ENCODE data around the gene SCAPER. TPM values are rescaled to one million over a fixed set of nuclear protein-coding genes. Genes with fewer than 3 reads are reported as not detected.

SCAPER gene
- total and polyA plus RNA-seq, 10 of the 15 experiments (the other 5 are each of a cell fraction or from before 2014, with no cell fraction given) = 1.0 to 7.7 (median 3.9) TPM

GRCh38 chr15:76311100-76311953 is 593.8 kb downstream of the SCAPER start, which contains the start of gene ETFA (continued):
- TF ChIP-seq NR2C2 (IDR thresholded peaks at IDR 0.05; ENCODE audit: borderline replicate concordance, control insufficient read depth, insufficient read length, low read depth) (no peak), ZNF592 (IDR thresholded peaks at IDR 0.05) (no peak), RCOR1 (conservative IDR thresholded peaks at IDR 0.05; ENCODE audit: low read depth, low read length) (peak; percentile 99), PRDM15 (CRISPR knock-in tag; IDR thresholded peaks at IDR 0.05) (no peak), PAX8 (IDR thresholded peaks at IDR 0.05) (no peak), RB1 (IDR thresholded peaks at IDR 0.05; ENCODE audit: borderline replicate concordance) (peak; percentile 35; the same call in 1 of the 2 replicates), IKZF1 (conservative IDR thresholded peaks at IDR 0.05) (peak; percentile 60), ZBED1 (IDR thresholded peaks at IDR 0.05; ENCODE audit: borderline replicate concordance) (no peak), ZBTB33 (IDR thresholded peaks at IDR 0.05) (no peak), MLLT1 (IDR thresholded peaks at IDR 0.05) (peak; percentile 60; the same call in 1 of the 2 replicates), ZZZ3 (IDR thresholded peaks at IDR 0.05; ENCODE audit: control insufficient read depth, insufficient read length, low read depth) (no peak), RELB (IDR thresholded peaks at IDR 0.05; ENCODE audit: low read depth) (peak; percentile 17), HCFC1 (IDR thresholded peaks at IDR 0.05; ENCODE audit: low read length) (peak; percentile 51; the same call in 1 of the 2 replicates), HDAC2 (IDR thresholded peaks at IDR 0.05) (no peak), BHLHE40 (IDR thresholded peaks at IDR 0.05; ENCODE audit: borderline replicate concordance in 1 of 2, low read depth in 2 of 2, low read length in 1 of 2) (peak; percentile 94 to 97), POLR2AphosphoS5 (IDR thresholded peaks at IDR 0.05; ENCODE audit: low read length) (peak; percentile 96)

All from GM12878 (cell line).